ENCODE results near the gene USP25. TPM values are rescaled to one million over a fixed set of nuclear protein-coding genes. Genes with fewer than 3 reads are reported as not detected.

Gene USP25
- total RNA-seq, 1 donor from 2014 or later = 49.9 TPM

GRCh38 chr21:15794277-15794912 lies 64.6 kb downstream of the USP25 start:
- Mint-ChIP-seq H3K9me3 (no peaks in the 10 kb centered on the region), H3K4me1 (ENCODE audit: unreplicated experiment) (peaks cover 16% of the 10 kb centered on the region), H3K27ac (no peak overlapping the region), H3K4me3 (no peak overlapping the region), H3K27me3 (no peaks in the 10 kb centered on the region), H3K36me3 (peaks cover 29% of the 10 kb centered on the region)
- DNase-seq (ENCODE audit: extremely low spot score, unreplicated experiment) = no peak
- TF ChIP-seq CTCF (conservative IDR thresholded peaks at IDR 0.05) = no peak

GRCh38 chr21:15795533-15795932 lies 65.8 kb downstream of the USP25 start:
- peaks cover 30% of the 10 kb centered on the region for H3K36me3 Mint-ChIP-seq
- H3K27me3 Mint-ChIP-seq = no peaks in the 10 kb centered on the region
- H3K9me3 Mint-ChIP-seq = no peaks in the 10 kb centered on the region
- H3K27ac Mint-ChIP-seq = no peak overlapping the region
- DNase-seq (ENCODE audit: extremely low spot score, unreplicated experiment) = no peak
- no peak overlapping the region for H3K4me3 Mint-ChIP-seq
- peaks cover 13% of the 10 kb centered on the region for H3K4me1 Mint-ChIP-seq (ENCODE audit: unreplicated experiment)
- TF ChIP-seq CTCF (conservative IDR thresholded peaks at IDR 0.05) = no peak

- H3K27ac Mint-ChIP-seq = no peak overlapping the region
These were observed 68.0 kb downstream of the USP25 start for GRCh38 chr21:15797577-15798363.

GRCh38 chr21:15801352-15801863 lies 71.6 kb downstream of the USP25 start:
- peaks cover 4% of the 10 kb centered on the region for H3K4me1 Mint-ChIP-seq (ENCODE audit: unreplicated experiment)
- H3K4me3 Mint-ChIP-seq = no peak overlapping the region
- no peaks in the 10 kb centered on the region for H3K27me3 Mint-ChIP-seq
- no peak for DNase-seq (ENCODE audit: extremely low spot score, unreplicated experiment)
- H3K36me3 Mint-ChIP-seq = peaks cover 41% of the 10 kb centered on the region
- H3K27ac Mint-ChIP-seq = no peak overlapping the region
- TF ChIP-seq CTCF (conservative IDR thresholded peaks at IDR 0.05) = no peak
- no peaks in the 10 kb centered on the region for H3K9me3 Mint-ChIP-seq

More at GRCh38 chr21:15797577-15798363, 68.0 kb downstream of the USP25 start:
- Mint-ChIP-seq H3K9me3 (no peaks in the 10 kb centered on the region), H3K4me3 (no peak overlapping the region), H3K4me1 (ENCODE audit: unreplicated experiment) (peaks cover 13% of the 10 kb centered on the region), H3K36me3 (peaks cover 37% of the 10 kb centered on the region), H3K27me3 (no peaks in the 10 kb centered on the region)
- DNase-seq (ENCODE audit: extremely low spot score, unreplicated experiment) = no peak
- no peak for TF ChIP-seq CTCF (conservative IDR thresholded peaks at IDR 0.05)

- no peak for DNase-seq (ENCODE audit: extremely low spot score, unreplicated experiment)
- Mint-ChIP-seq H3K4me3 (no peak overlapping the region), H3K27me3 (no peaks in the 10 kb centered on the region), H3K27ac (peak overlapping the region; percentile 31), H3K4me1 (ENCODE audit: unreplicated experiment) (no peaks in the 10 kb centered on the region), H3K9me3 (no peaks in the 10 kb centered on the region), H3K36me3 (peaks cover 37% of the 10 kb centered on the region)
- no peak for TF ChIP-seq CTCF (conservative IDR thresholded peaks at IDR 0.05)
These were observed 74.6 kb downstream of the USP25 start for GRCh38 chr21:15804247-15805005.

Measured in type B pancreatic cell (in vitro differentiated cells).